HUES48 (cell line): ENCODE data around the gene BICDL1.

Experiments used
- H3K27ac ChIP-seq: one replicate; pipeline ENCODE4 v1.7.0; 2013; ENCODE audit warnings: low read depth, low read length, inconsistent platforms
- H3K27me3 ChIP-seq: 2 replicates; pipeline ENCODE4 v1.6.1; 2013; ENCODE audit warnings: mild to moderate bottlenecking, low read length; ENCODE audit not compliant: control insufficient read depth, insufficient read depth
- H3K36me3 ChIP-seq: 2 replicates; pipeline ENCODE4 v1.6.1; 2013; ENCODE audit warnings: low read length; ENCODE audit not compliant: control insufficient read depth, insufficient read depth
- H3K4me1 ChIP-seq: 2 replicates; pipeline ENCODE4 v1.6.1; 2013; ENCODE audit warnings: mild to moderate bottlenecking, low read length; ENCODE audit not compliant: control insufficient read depth, insufficient read depth
- H3K4me3 ChIP-seq: 2 replicates; pipeline ENCODE4 v1.5.1; 2013; ENCODE audit warnings: mild to moderate bottlenecking, low read depth, low read length
- H3K9ac ChIP-seq: 2 replicates; pipeline ENCODE4 v1.6.1; 2013; ENCODE audit warnings: mild to moderate bottlenecking, low read depth, low read length, moderate library complexity
- H3K9me3 ChIP-seq: 2 replicates; pipeline ENCODE4 v1.6.1; 2013; ENCODE audit warnings: low read length; ENCODE audit not compliant: control insufficient read depth, insufficient read depth

BICDL1 gene

DNA sequence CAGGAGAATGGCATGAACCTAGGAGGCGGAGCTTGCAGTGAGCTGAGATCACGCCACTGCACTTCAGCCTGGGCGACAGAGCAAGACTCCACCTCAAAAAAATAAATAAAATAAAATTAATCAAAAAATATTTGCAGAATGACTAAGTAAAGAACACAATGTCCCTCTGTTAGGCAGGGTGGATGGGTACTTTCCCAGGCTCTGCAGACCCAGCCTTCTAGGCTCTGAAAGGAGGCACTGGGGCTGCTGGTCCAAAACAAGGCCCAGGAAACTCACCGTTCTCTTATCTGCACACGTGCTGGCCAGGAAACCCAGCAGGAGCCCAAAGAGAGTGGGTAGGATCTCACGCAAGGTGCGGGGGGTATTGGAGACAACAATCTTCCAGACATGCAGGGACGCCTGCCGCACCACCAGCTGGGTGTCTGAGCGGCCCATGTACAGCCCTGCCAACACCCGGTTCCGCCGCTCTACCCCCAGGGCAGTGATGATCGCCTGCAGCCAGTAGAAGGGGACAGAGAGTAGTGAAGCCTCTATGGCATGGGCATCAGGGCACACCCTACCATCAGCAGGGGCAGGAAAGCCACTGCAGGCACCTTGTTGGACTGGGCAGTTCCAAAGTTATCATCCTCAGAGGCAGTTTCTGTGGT, 153.3 kb downstream of the BICDL1 start:
- H3K4me1 ChIP-seq, result no peaks in the 10 kb centered on the region
- H3K27ac ChIP-seq, result no peak overlapping the region
- H3K4me3 ChIP-seq, result no peak overlapping the region
- no peak overlapping the region for H3K9ac ChIP-seq
- peaks cover 97% of the 10 kb centered on the region for H3K36me3 ChIP-seq
- H3K9me3 ChIP-seq, result no peaks in the 10 kb centered on the region
- H3K27me3 ChIP-seq, result no peaks in the 10 kb centered on the region
